Measurements from ENCODE around the gene TMEM232. TPM values are rescaled to one million over a fixed set of nuclear protein-coding genes. Genes with fewer than 3 reads are reported as not detected.

Gene TMEM232
- total RNA-seq, 1 experiment from 2014 or later, result 0.21 TPM

DNA sequence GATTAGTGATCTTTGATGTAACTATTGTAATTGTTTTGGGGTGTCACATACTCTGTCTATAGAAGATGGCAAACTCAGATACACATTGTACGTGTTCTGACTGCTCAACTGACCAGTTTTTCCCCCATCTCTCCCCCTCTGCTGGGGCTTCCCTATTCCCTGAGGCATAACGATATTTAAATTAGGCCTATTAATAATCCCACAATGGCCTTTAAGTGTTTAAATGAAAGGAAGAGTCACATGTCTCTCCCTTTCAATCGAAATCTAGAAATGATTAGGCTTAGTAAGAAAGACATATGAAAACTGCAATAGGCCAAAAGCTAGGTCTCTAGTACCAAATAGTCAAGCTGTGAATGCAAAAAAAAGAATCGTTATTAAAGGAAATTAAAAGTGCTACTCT is 265.6 kb downstream of the TMEM232 start:
- Histone ChIP-seq H3K4me1 (ENCODE audit: control insufficient read depth, insufficient read depth, low read length) (no peaks in the 10 kb centered on the region), H3K27ac (ENCODE audit: low read length) (no peak overlapping the region), H3K9me3 (ENCODE audit: control insufficient read depth, insufficient read depth, low read depth, low read length) (no peaks in the 10 kb centered on the region), H3K27me3 (ENCODE audit: control insufficient read depth, insufficient read depth, low read length) (no peaks in the 10 kb centered on the region), H3K4me3 (ENCODE audit: low read depth in 2 of 2, low read length in 2 of 2) (no peak overlapping the region), H3K36me3 (ENCODE audit: control insufficient read depth, insufficient read depth, low read length) (no peaks in the 10 kb centered on the region)
- POLR2A ChIA-PET, result no interaction called here
- TF ChIP-seq TCF7L2 (IDR thresholded peaks at IDR 0.05; ENCODE audit: low read depth, low read length) (no peak), SIN3A (IDR thresholded peaks at IDR 0.05; ENCODE audit: borderline replicate concordance, insufficient read depth, low read depth, low read length) (no peak), REST (IDR thresholded peaks at IDR 0.05; ENCODE audit: insufficient read depth in 1 of 2, low read depth in 2 of 2, low read length in 1 of 2) (no peak), CTCF (IDR thresholded peaks at IDR 0.05) (no peak), POLR2AphosphoS5 (IDR thresholded peaks at IDR 0.05; ENCODE audit: low read depth, low read length) (no peak)
- intact Hi-C loops (cut with micrococcal nuclease; ENCODE audit: unreplicated experiment) (no loop called here), in situ Hi-C loops (cut with HindIII; ENCODE audit: low pct_unique_long_range_greater_than_20kb, low sequenced_read_pairs) (no loop called here)
- no peak for ATAC-seq
- no TSS peak for BruUV-seq (replicated peaks)
- CTCF ChIA-PET, result no interaction called here
- no peak for DNase-seq (ENCODE audit: low read depth, low spot score)

GRCh38 chr5:110458313-110458712 is 268.2 kb downstream of the TMEM232 start:
- TF ChIP-seq CTCF (IDR thresholded peaks at IDR 0.05) (no peak), REST (IDR thresholded peaks at IDR 0.05; ENCODE audit: insufficient read depth in 1 of 2, low read depth in 2 of 2, low read length in 1 of 2) (no peak), SIN3A (IDR thresholded peaks at IDR 0.05; ENCODE audit: borderline replicate concordance, insufficient read depth, low read depth, low read length) (no peak), TCF7L2 (IDR thresholded peaks at IDR 0.05; ENCODE audit: low read depth, low read length) (no peak), POLR2AphosphoS5 (IDR thresholded peaks at IDR 0.05; ENCODE audit: low read depth, low read length) (no peak)
- BruUV-seq (replicated peaks), result no TSS peak
- Histone ChIP-seq H3K4me1 (ENCODE audit: control insufficient read depth, insufficient read depth, low read length) (no peaks in the 10 kb centered on the region), H3K9me3 (ENCODE audit: control insufficient read depth, insufficient read depth, low read depth, low read length) (no peaks in the 10 kb centered on the region), H3K36me3 (ENCODE audit: control insufficient read depth, insufficient read depth, low read length) (no peaks in the 10 kb centered on the region), H3K27me3 (ENCODE audit: control insufficient read depth, insufficient read depth, low read length) (no peaks in the 10 kb centered on the region), H3K27ac (ENCODE audit: low read length) (no peak overlapping the region), H3K4me3 (ENCODE audit: low read depth in 2 of 2, low read length in 2 of 2) (no peak overlapping the region)
- DNase-seq (ENCODE audit: low read depth, low spot score), result no peak
- ChIA-PET CTCF (no interaction called here), POLR2A (no interaction called here)
- intact Hi-C loops (cut with micrococcal nuclease; ENCODE audit: unreplicated experiment), result no loop called here
- ATAC-seq, result no peak
- in situ Hi-C loops (cut with HindIII; ENCODE audit: low pct_unique_long_range_greater_than_20kb, low sequenced_read_pairs), result no loop called here

Measured in Panc1 (cell line).